SK-N-SH (cell line): Measurements from ENCODE around the gene VEGFB. TPM values are rescaled to one million over a fixed set of nuclear protein-coding genes. Genes with fewer than 3 reads are reported as not detected.

Experiments
- CTCF ChIA-PET: fragments of 300-600, 350-600 bp; formaldehyde crosslinking; extraction: SDS; loops from one replicate; lab custom pipeline; 2021; lab: Yijun Ruan, JAX
- POLR2A ChIA-PET: fragments of 350-600 bp; sonication (Branson Sonifier 250); formaldehyde crosslinking; extraction: SDS; loops from one replicate; lab custom pipeline; 2020; ENCODE audit warnings: antibody characterized with exemption, inconsistent platforms; lab: Yijun Ruan, JAX
- DNase-seq: peaks from one replicate; pipeline ENCODE4 v3.0.0; 2012
- H2AFZ ChIP-seq: fragments of 200-600 bp; sonication (generic); 2 replicates; pipeline ENCODE4 v1.8.1; 2016; ENCODE audit warnings: antibody characterized with exemption, mild to moderate bottlenecking, low read depth
- H3F3A ChIP-seq: fragments of 200-600 bp; sonication (generic); replicated peaks from 2 replicates; pipeline ENCODE3; 2016; ENCODE audit warnings: antibody characterized with exemption, mild to moderate bottlenecking; ENCODE audit not compliant: insufficient read depth
- H3K27ac ChIP-seq, 2 experiments: fragments of 200-500 bp in 1 of 2; fragments of 200-600 bp in 1 of 2; sonication (Bioruptor generic) in 1 of 2; sonication (generic), shearing (Covaris generic) in 1 of 2; 2 replicates each; pipeline versions ENCODE4 v1.5.1 to v1.6.1; 2014 to 2016; ENCODE audit warnings: low read depth in 2 of 2, inconsistent platforms in 1 of 2, low read length in 1 of 2, mild to moderate bottlenecking in 1 of 2, mixed read lengths in 1 of 2
- H3K27me3 ChIP-seq: fragments of 200-600 bp; sonication (generic), shearing (Covaris generic); 2 replicates; pipeline ENCODE4 v1.6.1; 2016; ENCODE audit warnings: mixed run types; ENCODE audit not compliant: insufficient read depth
- H3K36me3 ChIP-seq, 2 experiments: fragments of 200-500 bp in 1 of 2; fragments of 200-600 bp in 1 of 2; sonication (Bioruptor generic) in 1 of 2; sonication (generic) in 1 of 2; replicated peaks in 1 of 2; 2 replicates each; pipeline versions ENCODE3 to v1.5.1; 2014 to 2016; ENCODE audit warnings: low read length in 1 of 2, mild to moderate bottlenecking in 1 of 2; ENCODE audit not compliant: insufficient read depth in 2 of 2, control insufficient read depth in 1 of 2
- H3K4me1 ChIP-seq, 2 experiments: fragments of 200-500 bp in 1 of 2; fragments of 200-600 bp in 1 of 2; sonication (Bioruptor generic) in 1 of 2; sonication (generic), shearing (Covaris generic) in 1 of 2; 2 replicates each; pipeline versions ENCODE4 v1.5.1 to v1.6.1; 2014 to 2016; ENCODE audit warnings: low read depth in 1 of 2, low read length in 1 of 2, mixed run types in 1 of 2; ENCODE audit not compliant: insufficient read depth in 2 of 2, control insufficient read depth in 1 of 2
- H3K4me2 ChIP-seq: fragments of 200-600 bp; sonication (generic), shearing (Covaris generic); 2 replicates; pipeline ENCODE4 v1.6.1; 2017; ENCODE audit warnings: mixed run types
- H3K4me3 ChIP-seq, 2 experiments: fragments of 200-500 bp in 1 of 2; fragments of 200-600 bp in 1 of 2; sonication (Bioruptor generic) in 1 of 2; sonication (generic), shearing (Covaris generic) in 1 of 2; 2 replicates each; pipeline versions ENCODE4 v1.5.1 to v1.8.1; 2014 to 2016; ENCODE audit warnings: low read depth in 2 of 2, inconsistent platforms in 1 of 2, low read length in 1 of 2, mild to moderate bottlenecking in 1 of 2, mixed read lengths in 1 of 2, moderate library complexity in 1 of 2
- H3K79me2 ChIP-seq: fragments of 200-600 bp; sonication (generic); 2 replicates; pipeline ENCODE4 v1.8.1; 2017; ENCODE audit warnings: mild to moderate bottlenecking; ENCODE audit not compliant: insufficient read depth
- H3K9ac ChIP-seq: fragments of 200-600 bp; sonication (generic); 2 replicates; pipeline ENCODE4 v1.6.1; 2017; ENCODE audit warnings: mixed run types
- H3K9me2 ChIP-seq: fragments of 200-600 bp; sonication (generic); 2 replicates; pipeline ENCODE4 v1.6.1; 2017; ENCODE audit warnings: mixed run types
- H3K9me3 ChIP-seq: fragments of 200-600 bp; sonication (generic); 2 replicates; pipeline ENCODE4 v1.6.1; 2017; ENCODE audit warnings: mixed run types, mild to moderate bottlenecking, moderate library complexity
- H4K20me1 ChIP-seq: fragments of 200-600 bp; sonication (generic); 2 replicates; pipeline ENCODE4 v1.6.1; 2017; ENCODE audit warnings: mild to moderate bottlenecking, mixed run types; ENCODE audit not compliant: insufficient read depth
- CTCF ChIP-seq: fragments of 200-600 bp; sonication (generic); IDR thresholded peaks from 2 replicates; pipeline ENCODE4 v1.6.1; 2017; ENCODE audit warnings: antibody characterized with exemption, mild to moderate bottlenecking, moderate library complexity
- EP300 ChIP-seq, 2 experiments: IDR thresholded peaks; 2 replicates each; pipeline versions ENCODE4 v1.4.0 to v1.6.1; 2012; ENCODE audit warnings: borderline replicate concordance in 1 of 2, low read depth in 1 of 2, low read length in 1 of 2
- EZH2phosphoT487 ChIP-seq: fragments of 200-600 bp; sonication (generic); IDR thresholded peaks from 2 replicates; pipeline ENCODE4 v1.6.1; 2017; ENCODE audit warnings: low read depth, mixed run types, mild to moderate bottlenecking, antibody characterized with exemption, moderate library complexity, borderline replicate concordance
- FOSL2 ChIP-seq: IDR thresholded peaks from 2 replicates; pipeline ENCODE4 v1.4.0; 2012; ENCODE audit warnings: low read depth, mild to moderate bottlenecking, moderate library complexity, borderline replicate concordance
- FOXJ3 ChIP-seq: sonication (generic); formaldehyde crosslinking; IDR thresholded peaks from 2 replicates; pipeline ENCODE4 v1.5.1; 2020; ENCODE audit warnings: mild to moderate bottlenecking, missing genetic modification reagents
- FOXM1 ChIP-seq: IDR thresholded peaks from 2 replicates; pipeline ENCODE4 v1.4.0; 2012; ENCODE audit warnings: low read depth, mild to moderate bottlenecking
- GABPA ChIP-seq: IDR thresholded peaks from 2 replicates; pipeline ENCODE4 v1.4.0; 2012; ENCODE audit warnings: low read depth, mild to moderate bottlenecking
- GATA2 ChIP-seq: sonication (generic); formaldehyde crosslinking; IDR thresholded peaks from 2 replicates; pipeline ENCODE4 v1.5.0; 2020; ENCODE audit warnings: mild to moderate bottlenecking, missing genetic modification reagents
- JUND ChIP-seq: IDR thresholded peaks from 2 replicates; pipeline ENCODE4 v1.4.0; 2012
- MEF2A ChIP-seq: IDR thresholded peaks from 2 replicates; pipeline ENCODE4 v1.4.0; 2012; ENCODE audit warnings: low read depth, borderline replicate concordance
- MXI1 ChIP-seq: IDR thresholded peaks from 2 replicates; pipeline ENCODE4 v1.6.1; 2012; ENCODE audit warnings: mild to moderate bottlenecking, low read depth, low read length, improper control_type of control experiment
- NFIC ChIP-seq: IDR thresholded peaks from 2 replicates; pipeline ENCODE4 v1.4.0; 2012; ENCODE audit warnings: borderline replicate concordance
- NRF1 ChIP-seq: IDR thresholded peaks from 2 replicates; pipeline ENCODE4 v1.6.1; 2012; ENCODE audit warnings: low read depth, mild to moderate bottlenecking, low read length
- POLR2AphosphoS5 ChIP-seq: IDR thresholded peaks from 2 replicates; pipeline ENCODE4 v1.6.1; 2012; ENCODE audit warnings: low read depth, low read length
- RAD21 ChIP-seq: IDR thresholded peaks from 2 replicates; pipeline ENCODE4 v1.6.1; 2012; ENCODE audit warnings: mild to moderate bottlenecking, low read length
- REST ChIP-seq: IDR thresholded peaks from 2 replicates; pipeline ENCODE4 v1.6.1; 2012; ENCODE audit warnings: mild to moderate bottlenecking, low read depth, low read length, moderate library complexity
- SMC3 ChIP-seq: IDR thresholded peaks from 2 replicates; pipeline ENCODE4 v1.6.1; 2012; ENCODE audit warnings: low read depth, low read length, improper control_type of control experiment
- TCF12 ChIP-seq: IDR thresholded peaks from 2 replicates; pipeline ENCODE4 v1.4.0; 2012
- TEAD4 ChIP-seq: IDR thresholded peaks from 2 replicates; pipeline ENCODE4 v1.4.0; 2012; ENCODE audit warnings: mild to moderate bottlenecking, borderline replicate concordance; ENCODE audit not compliant: insufficient read depth
- USF1 ChIP-seq: IDR thresholded peaks from 2 replicates; pipeline ENCODE4 v1.4.0; 2012; ENCODE audit warnings: low read depth, borderline replicate concordance
- WGBS: methylation state at CpG from one replicate; pipeline ENCODE4 v1.1.6; 2017; ENCODE audit warnings: low lambda C conversion rate; 5-methylcytosine and 5-hydroxymethylcytosine counted together
- polyA plus RNA-seq, 3 experiments: library from polyadenylated mRNA; depleted of rRNA; stranded (reverse); fragments of >200 nt; gene quantifications; 2 replicates each; pipeline ENCODE4 v1.2.3, GENCODE V29; 2012

Gene VEGFB
- polyA plus RNA-seq, 1 of the 3 experiments (the other 2 are of a cell fraction): 29.9 TPM

GRCh38 chr11:64285885-64286800, 51.8 kb downstream of the VEGFB start:
- H3K79me2 ChIP-seq: peaks cover 28% of the 10 kb centered on the region
- POLR2A ChIA-PET: interaction anchor here (1.6 to 3.2 kb wide), 3 partner anchors 15 to 44 kb away, joined by 3 to 33 read pairs (median 6); partner anchors contain the start of gene ESRRA
- H4K20me1 ChIP-seq: no peaks in the 10 kb centered on the region
- 0 out of 2 replicates have a peak, but pooled peaks cover 6% of the 10 kb centered on the region for H3K27me3 ChIP-seq
- TF ChIP-seq CTCF: peak; percentile 32
- no peak for TF ChIP-seq FOSL2
- TF ChIP-seq EZH2phosphoT487: no peak
- no peak for TF ChIP-seq FOXM1
- peak; percentile 61; the same call in 1 of the 2 replicates for TF ChIP-seq MXI1
- TF ChIP-seq MEF2A: no peak
- TF ChIP-seq SMC3: peak; percentile 20; the same call in 1 of the 2 replicates
- peak; percentile 25 for TF ChIP-seq RAD21
- no peak for TF ChIP-seq NFIC
- TF ChIP-seq GABPA: no peak
- H2AFZ ChIP-seq: peak overlapping the region; percentile 83; the same call in 1 of the 2 replicates
- no peaks in the 10 kb centered on the region for H3K9me3 ChIP-seq
- H3K4me3 ChIP-seq: peak overlapping the region; percentile 60 to 95
- peaks cover 16% of the 10 kb centered on the region for H3F3A ChIP-seq
- peak overlapping the region; percentile 89 for H3K9ac ChIP-seq
- peak overlapping the region; percentile 100 for H3K4me2 ChIP-seq
- H3K27ac ChIP-seq: peak overlapping the region; percentile 32 to 87; a peak in 3 of 4 replicates
- CTCF ChIA-PET: interaction anchor here (1.1 to 12.2 kb wide), 6 partner anchors 11 to 365 kb away, joined by 3 to 196 read pairs (median 11); partner anchors contain the start of genes CATSPERZ, ESRRA and PLCB3
- peaks cover 0 to 6% of the 10 kb centered on the region in 2 experiments for H3K36me3 ChIP-seq
- H3K9me2 ChIP-seq: no peaks in the 10 kb centered on the region
- H3K4me1 ChIP-seq: peaks cover 8 to 26% of the 10 kb centered on the region in 2 experiments; a peak in 2 of 4 replicates
- WGBS: 59% methylated on average over 17 of the region's 40 CpGs
- peak; percentile 73 for DNase-seq

- CTCF ChIA-PET: interaction anchor here (1.0 to 12.2 kb wide), 5 partner anchors 15 to 364 kb away, joined by 3 to 196 read pairs (median 4); partner anchors contain the start of genes CATSPERZ and ESRRA
- no peaks in the 10 kb centered on the region for H3K9me2 ChIP-seq
- H3K9ac ChIP-seq: no peak overlapping the region
- POLR2A ChIA-PET: no interaction called here
- H4K20me1 ChIP-seq: no peaks in the 10 kb centered on the region
- 95% methylated on average over 9 of the region's 9 CpGs for WGBS
- peak overlapping the region in 1 of 2 experiments; percentile 95; a peak in 2 of 4 replicates for H3K4me3 ChIP-seq
- peak overlapping the region; percentile 100 for H3K4me2 ChIP-seq
- peaks cover 8 to 29% of the 10 kb centered on the region in 2 experiments; a peak in 2 of 4 replicates for H3K4me1 ChIP-seq
- no peak for DNase-seq
- H3K36me3 ChIP-seq: peaks cover 0 to 6% of the 10 kb centered on the region in 2 experiments
- H3F3A ChIP-seq: peaks cover 16% of the 10 kb centered on the region
- peaks cover 9% of the 10 kb centered on the region; the same call in 1 of the 2 replicates for H3K27me3 ChIP-seq
- H3K9me3 ChIP-seq: no peaks in the 10 kb centered on the region
- no peak overlapping the region for H2AFZ ChIP-seq
- H3K27ac ChIP-seq: no peak overlapping the region
- peaks cover 28% of the 10 kb centered on the region for H3K79me2 ChIP-seq
- TF ChIP-seq RAD21 (no peak), POLR2AphosphoS5 (no peak), REST (no peak), GATA2 (CRISPR knock-in tag) (no peak), EP300 (IDR thresholded peaks at IDR 0.05; ENCODE audit: borderline replicate concordance in 1 of 2, low read depth in 1 of 2, low read length in 1 of 2) (no peak), USF1 (no peak), NFIC (no peak), TCF12 (no peak), MXI1 (no peak), FOXJ3 (CRISPR knock-in tag) (no peak), SMC3 (no peak), NRF1 (no peak), JUND (no peak), MEF2A (no peak), TEAD4 (no peak)
Observed at GRCh38 chr11:64286801-64287159, 52.4 kb downstream of the VEGFB start.
